ENCODE results near the gene SNURF.
"Not testable (repeated sequence)": the region's sequence is repeated elsewhere in the genome, so short reads cannot be mapped to it uniquely, and the experiment has no call there.

SNURF gene

GRCh38 chr15:24962880-24963279 is 8.1 kb downstream of the SNURF start:
- Histone ChIP-seq H3K4me3 (ENCODE audit: low read depth, low read length) (no peak overlapping the region), H3K36me3 (replicated peaks) (no peaks in the 10 kb centered on the region), H3K27me3 (replicated peaks) (no peaks in the 10 kb centered on the region), H3K27ac (no peak overlapping the region)
- TF ChIP-seq CTCF (IDR thresholded peaks at IDR 0.05; ENCODE audit: low read depth, low read length, missing control alignments), result no peak
- in situ Hi-C loops (cut with HindIII; ENCODE audit: low pct_ligation_motif_present, low sequenced_read_pairs), result no loop called here
- DNase-seq, result no peak

DNA sequence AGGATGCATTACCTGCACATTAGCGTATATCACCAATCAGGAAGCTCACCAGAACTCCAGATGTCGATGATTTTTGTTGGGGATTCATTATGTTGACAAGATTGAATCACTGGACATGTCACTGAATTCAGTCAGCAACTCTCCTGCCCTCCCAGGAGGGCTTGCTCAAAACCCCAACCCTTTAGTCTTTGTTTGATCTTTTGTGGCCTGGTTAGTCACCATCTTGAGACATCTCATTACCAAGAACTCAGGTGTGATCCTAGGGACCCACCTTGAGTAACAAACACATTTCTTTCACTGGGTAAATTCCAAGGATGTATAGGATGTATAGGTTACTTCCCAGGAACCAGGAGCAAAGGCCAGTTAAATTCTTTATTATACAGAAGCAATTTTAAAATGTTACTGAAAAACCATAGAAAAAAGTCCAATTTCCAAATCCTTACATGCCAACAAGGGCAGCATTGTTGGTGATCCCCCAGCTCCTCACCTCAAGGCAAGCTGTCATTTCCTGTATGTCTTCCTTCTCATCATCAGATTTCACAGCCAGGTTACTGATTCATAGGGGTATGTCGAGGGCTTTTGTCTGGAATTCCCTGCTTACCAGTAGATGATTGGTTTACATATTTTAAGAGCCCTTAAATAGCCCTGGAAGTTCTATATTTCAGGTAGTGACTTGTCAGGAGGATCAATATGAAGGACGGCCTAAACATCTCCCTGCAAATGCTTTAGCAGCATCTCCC is 11.7 kb downstream of the SNURF start:
- Histone ChIP-seq H3K4me3 (ENCODE audit: low read depth, low read length) (no peak overlapping the region), H3K27ac (no peak overlapping the region), H3K36me3 (replicated peaks) (no peaks in the 10 kb centered on the region), H3K27me3 (replicated peaks) (no peaks in the 10 kb centered on the region)
- in situ Hi-C loops (cut with HindIII; ENCODE audit: low pct_ligation_motif_present, low sequenced_read_pairs), result no loop called here
- no peak for TF ChIP-seq CTCF (IDR thresholded peaks at IDR 0.05; ENCODE audit: low read depth, low read length, missing control alignments)
- no peak for DNase-seq

DNA sequence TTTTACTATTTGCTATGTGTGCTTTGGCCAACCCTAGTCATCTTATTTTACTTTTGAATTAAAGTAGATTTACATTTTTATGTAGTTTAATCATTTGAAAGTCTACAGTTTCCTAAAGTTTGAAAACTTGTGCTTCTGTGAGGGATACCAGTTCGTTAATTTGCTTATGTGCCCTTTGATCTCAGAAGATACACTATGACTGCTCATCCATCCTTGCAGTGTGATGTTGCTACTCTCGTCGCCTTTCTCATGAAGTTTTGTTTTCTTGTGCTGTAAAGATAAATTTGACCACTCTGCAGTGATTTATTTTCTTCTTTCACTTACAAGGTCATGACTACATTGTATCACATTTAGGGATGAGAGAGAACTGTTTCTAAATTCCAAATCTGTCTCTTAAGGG is 16.3 kb downstream of the SNURF start:
- in situ Hi-C loops (cut with HindIII; ENCODE audit: low pct_ligation_motif_present, low sequenced_read_pairs), result no loop called here
- H3K4me3 ChIP-seq (ENCODE audit: low read depth, low read length), result no peak overlapping the region
- no peaks in the 10 kb centered on the region for H3K36me3 ChIP-seq (replicated peaks)
- no peak for TF ChIP-seq CTCF (IDR thresholded peaks at IDR 0.05; ENCODE audit: low read depth, low read length, missing control alignments)
- no peaks in the 10 kb centered on the region for H3K27me3 ChIP-seq (replicated peaks)
- no peak overlapping the region for H3K27ac ChIP-seq
- DNase-seq, result no peak

- in situ Hi-C loops (cut with HindIII; ENCODE audit: low pct_ligation_motif_present, low sequenced_read_pairs), result no loop called here
- H3K27ac ChIP-seq, result no peak overlapping the region
- no peak for TF ChIP-seq CTCF (IDR thresholded peaks at IDR 0.05; ENCODE audit: low read depth, low read length, missing control alignments)
- no peaks in the 10 kb centered on the region for H3K36me3 ChIP-seq (replicated peaks)
- no peaks in the 10 kb centered on the region for H3K27me3 ChIP-seq (replicated peaks)
- no peak for DNase-seq
- H3K4me3 ChIP-seq (ENCODE audit: low read depth, low read length), result no peak overlapping the region
Measured at GRCh38 chr15:24971772-24972171, 17.0 kb downstream of the SNURF start.

DNA sequence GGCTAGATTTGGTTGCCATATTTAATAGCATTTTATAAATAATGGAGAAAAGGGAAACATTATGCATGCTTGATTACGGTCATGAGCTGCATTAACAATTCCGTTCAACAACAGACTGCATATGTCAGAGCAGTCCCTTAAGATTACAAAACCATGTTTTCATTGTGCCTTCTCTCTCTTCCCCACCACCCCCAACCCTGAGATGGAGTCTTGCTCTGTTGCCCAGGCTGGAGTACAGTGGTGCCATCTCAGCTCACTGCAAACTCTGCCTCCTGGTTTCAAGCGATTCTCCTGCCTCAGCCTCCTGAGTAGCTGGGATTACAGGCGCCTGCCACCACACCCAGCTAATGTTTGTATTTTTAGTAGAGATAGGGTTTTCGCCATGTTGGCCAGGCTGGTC is 17.9 kb downstream of the SNURF start:
- H3K36me3 ChIP-seq (replicated peaks); H3K4me3 ChIP-seq (ENCODE audit: low read depth, low read length); DNase-seq; in situ Hi-C loops (cut with HindIII; ENCODE audit: low pct_ligation_motif_present, low sequenced_read_pairs); H3K27me3 ChIP-seq (replicated peaks); H3K27ac ChIP-seq: not testable (repeated sequence)

GRCh38 chr15:24976932-24977331 is 22.1 kb downstream of the SNURF start:
- Histone ChIP-seq H3K36me3 (replicated peaks) (peaks cover 4% of the 10 kb centered on the region), H3K4me3 (ENCODE audit: low read depth, low read length) (no peak overlapping the region), H3K27ac (no peak overlapping the region), H3K27me3 (replicated peaks) (no peaks in the 10 kb centered on the region)
- in situ Hi-C loops (cut with HindIII; ENCODE audit: low pct_ligation_motif_present, low sequenced_read_pairs), result no loop called here
- TF ChIP-seq CTCF (IDR thresholded peaks at IDR 0.05; ENCODE audit: low read depth, low read length, missing control alignments), result no peak
- no peak for DNase-seq

All from brain microvascular endothelial cell (primary cell).